Stromal cell of bone marrow (primary cell): ENCODE results near the gene PDGFRB.
"Not testable (repeated sequence)": the region's sequence is repeated elsewhere in the genome, so short reads cannot be mapped to it uniquely, and the experiment has no call there.

Source experiments
- DNase-seq: peaks from one replicate; pipeline ENCODE4 v3.0.0-alpha.2; 2012; ENCODE audit warnings: low read depth

PDGFRB gene

GRCh38 chr5:150114102-150114641 lies 41.5 kb downstream of the PDGFRB start:
- DNase-seq, result no peak

GRCh38 chr5:150113047-150113744 lies 42.4 kb downstream of the PDGFRB start:
- DNase-seq, result peak; percentile 10

GRCh38 chr5:150112201-150113046 lies 43.2 kb downstream of the PDGFRB start:
- peak; percentile 90 for DNase-seq

- no peak for DNase-seq
Measured at GRCh38 chr5:150111122-150111521, 44.5 kb downstream of the PDGFRB start.

GRCh38 chr5:150109921-150110320 lies 45.7 kb downstream of the PDGFRB start:
- no peak for DNase-seq

GRCh38 chr5:150108711-150109514 lies 46.7 kb downstream of the PDGFRB start:
- no peak for DNase-seq

GRCh38 chr5:150107909-150108447 lies 47.7 kb downstream of the PDGFRB start:
- no peak for DNase-seq

GRCh38 chr5:150106674-150107426 lies 48.8 kb downstream of the PDGFRB start:
- DNase-seq, result no peak

GRCh38 chr5:150105928-150106615 lies 49.6 kb downstream of the PDGFRB start:
- DNase-seq, result no peak

- DNase-seq, result no peak
Measured at GRCh38 chr5:150104550-150104870, 51.1 kb downstream of the PDGFRB start.

- DNase-seq, result no peak
Measured at GRCh38 chr5:150103678-150104549, 51.7 kb downstream of the PDGFRB start.

GRCh38 chr5:150101023-150101422 lies 54.6 kb downstream of the PDGFRB start:
- DNase-seq, result no peak

GRCh38 chr5:150097152-150097551 lies 58.5 kb downstream of the PDGFRB start:
- no peak for DNase-seq

- DNase-seq, result no peak
Measured at GRCh38 chr5:150092159-150092787, 63.4 kb downstream of the PDGFRB start.

GRCh38 chr5:150085950-150086715 lies 69.5 kb downstream of the PDGFRB start, which contains the start of gene CSF1R:
Gene CSF1R (minus strand): TSS chr5:150086554. CDS start chr5:150086427, 127 bp downstream.
- no peak for DNase-seq

- no peak for DNase-seq
Measured at GRCh38 chr5:150085191-150085912, 70.3 kb downstream of the PDGFRB start.

- DNase-seq, result not testable (repeated sequence)
Measured at GRCh38 chr5:150084754-150085153, 70.9 kb downstream of the PDGFRB start.

GRCh38 chr5:150082889-150083288 lies 72.8 kb downstream of the PDGFRB start:
- DNase-seq, result no peak
